PC-9 (cell line): ENCODE results near the gene MTNR1A.

Experiments used
- EZH2 ChIP-seq: fragments of 200-600 bp; sonication (generic); IDR thresholded peaks from 2 replicates; pipeline ENCODE4 v1.8.0; 2017; ENCODE audit warnings: antibody characterized with exemption, low read depth
- TF ChIP-seq, protein P1 (sequence below): fragments of 200-600 bp; sonication (generic); conservative IDR thresholded peaks from 2 replicates; pipeline ENCODE4 v1.6.1; 2017; ENCODE audit warnings: mixed run types, antibody characterized with exemption, mild to moderate bottlenecking, moderate library complexity

DNA sequence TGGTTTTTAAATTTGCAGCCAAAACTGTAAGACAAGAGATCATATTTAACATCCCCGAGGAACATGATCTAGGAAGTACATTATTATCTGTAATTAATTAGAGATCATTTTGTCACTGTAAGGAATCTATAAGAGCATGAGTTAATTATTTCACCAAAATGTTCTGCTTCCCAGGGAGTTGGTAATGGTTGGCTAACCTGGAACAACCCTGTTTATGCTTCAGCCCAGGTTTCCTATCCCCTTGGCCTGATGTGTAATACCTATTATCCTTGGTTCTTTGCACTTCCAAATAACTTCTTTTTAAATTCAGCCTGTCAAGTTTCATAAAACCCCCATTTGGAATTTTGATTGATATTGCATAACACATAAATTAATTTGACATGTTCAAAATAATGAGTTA lies 6.4 kb upstream of the MTNR1A start:
- TF ChIP-seq EZH2 = no peak
- TF ChIP-seq, protein P1, sequence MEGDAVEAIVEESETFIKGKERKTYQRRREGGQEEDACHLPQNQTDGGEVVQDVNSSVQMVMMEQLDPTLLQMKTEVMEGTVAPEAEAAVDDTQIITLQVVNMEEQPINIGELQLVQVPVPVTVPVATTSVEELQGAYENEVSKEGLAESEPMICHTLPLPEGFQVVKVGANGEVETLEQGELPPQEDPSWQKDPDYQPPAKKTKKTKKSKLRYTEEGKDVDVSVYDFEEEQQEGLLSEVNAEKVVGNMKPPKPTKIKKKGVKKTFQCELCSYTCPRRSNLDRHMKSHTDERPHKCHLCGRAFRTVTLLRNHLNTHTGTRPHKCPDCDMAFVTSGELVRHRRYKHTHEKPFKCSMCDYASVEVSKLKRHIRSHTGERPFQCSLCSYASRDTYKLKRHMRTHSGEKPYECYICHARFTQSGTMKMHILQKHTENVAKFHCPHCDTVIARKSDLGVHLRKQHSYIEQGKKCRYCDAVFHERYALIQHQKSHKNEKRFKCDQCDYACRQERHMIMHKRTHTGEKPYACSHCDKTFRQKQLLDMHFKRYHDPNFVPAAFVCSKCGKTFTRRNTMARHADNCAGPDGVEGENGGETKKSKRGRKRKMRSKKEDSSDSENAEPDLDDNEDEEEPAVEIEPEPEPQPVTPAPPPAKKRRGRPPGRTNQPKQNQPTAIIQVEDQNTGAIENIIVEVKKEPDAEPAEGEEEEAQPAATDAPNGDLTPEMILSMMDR = no peak
